GM23338 (cell line): ENCODE results near the gene KRTAP4-2. TPM values are rescaled to one million over a fixed set of nuclear protein-coding genes. Genes with fewer than 3 reads are reported as not detected.

Experiments used
- ATAC-seq: fragments of 200-7000 bp; cut with Tn5 transposase; 3 replicates; pipeline ENCODE4 v1.9.1; 2020
- DNase-seq: peaks from one replicate; pipeline ENCODE4 v3.0.0-alpha.2; 2015; ENCODE audit warnings: low spot score
- H2AFZ ChIP-seq: fragments of 200-600 bp; sonication (generic); 2 replicates; pipeline ENCODE4 v1.8.0; 2016; ENCODE audit warnings: antibody characterized with exemption, mild to moderate bottlenecking, moderate library complexity
- H3F3A ChIP-seq: fragments of 200-600 bp; sonication (generic); replicated peaks from 2 replicates; pipeline ENCODE4 v1.8.0; 2017; ENCODE audit warnings: antibody characterized with exemption, mixed run types, low read depth
- H3K27ac ChIP-seq: fragments of 200-600 bp; sonication (generic); 2 replicates; pipeline ENCODE4 v1.6.1; 2016; ENCODE audit warnings: low read depth
- H3K27me3 ChIP-seq: fragments of 200-600 bp; sonication (generic); 2 replicates; pipeline ENCODE4 v1.8.0; 2016; ENCODE audit warnings: mild to moderate bottlenecking, mixed run types, moderate library complexity; ENCODE audit not compliant: insufficient read depth
- H3K36me3 ChIP-seq: fragments of 200-600 bp; sonication (generic); 2 replicates; pipeline ENCODE4 v1.8.0; 2016; ENCODE audit warnings: mild to moderate bottlenecking; ENCODE audit not compliant: insufficient read depth
- H3K4me1 ChIP-seq: fragments of 200-600 bp; sonication (generic); 2 replicates; pipeline ENCODE4 v1.8.0; 2016; ENCODE audit warnings: mild to moderate bottlenecking, moderate library complexity; ENCODE audit not compliant: insufficient read depth
- H3K4me2 ChIP-seq: fragments of 200-600 bp; sonication (generic); 2 replicates; pipeline ENCODE4 v1.7.1; 2017; ENCODE audit warnings: mixed run types
- H3K4me3 ChIP-seq: fragments of 200-600 bp; sonication (generic); 2 replicates; pipeline ENCODE4 v1.6.1; 2016; ENCODE audit warnings: mixed run types
- H3K79me2 ChIP-seq: fragments of 200-600 bp; sonication (generic); replicated peaks from 2 replicates; pipeline ENCODE4 v1.8.0; 2017; ENCODE audit warnings: mild to moderate bottlenecking; ENCODE audit not compliant: insufficient read depth
- H3K9me2 ChIP-seq: fragments of 200-600 bp; sonication (generic); 2 replicates; pipeline ENCODE4 v1.8.0; 2017; ENCODE audit not compliant: insufficient read depth
- H4K20me1 ChIP-seq: fragments of 200-600 bp; sonication (generic); replicated peaks from 2 replicates; pipeline ENCODE4 v1.8.0; 2017; ENCODE audit warnings: mild to moderate bottlenecking; ENCODE audit not compliant: insufficient read depth
- H3K27ac Mint-ChIP-seq: 2 replicates; pipeline ENCODE4 v1.8.0; 2020; ENCODE audit warnings: inconsistent platforms, mild to moderate bottlenecking, moderate library complexity, mixed read lengths
- H3K27me3 Mint-ChIP-seq: 3 replicates; pipeline ENCODE4 v1.8.0; 2022; ENCODE audit warnings: low read depth, mild to moderate bottlenecking, moderate library complexity, mixed read lengths, inconsistent platforms; ENCODE audit not compliant: insufficient read depth, poor library complexity
- H3K36me3 Mint-ChIP-seq: 3 replicates; pipeline ENCODE4 v1.8.0; 2021; ENCODE audit warnings: low read depth, mild to moderate bottlenecking, inconsistent platforms, moderate library complexity, mixed read lengths
- H3K4me1 Mint-ChIP-seq: 3 replicates; pipeline ENCODE4 v1.8.0; 2020; ENCODE audit warnings: mild to moderate bottlenecking, inconsistent platforms, mixed read lengths
- H3K4me3 Mint-ChIP-seq: 3 replicates; pipeline ENCODE4 v1.8.0; 2021; ENCODE audit warnings: moderate library complexity, mild to moderate bottlenecking, inconsistent platforms, mixed read lengths
- H3K9me3 Mint-ChIP-seq: 3 replicates; pipeline ENCODE4 v1.8.0; 2020; ENCODE audit warnings: moderate library complexity, mild to moderate bottlenecking, inconsistent platforms, mixed read lengths
- CREB1 ChIP-seq: fragments of 250-450 bp; sonication (Bioruptor Pico); IDR thresholded peaks from 2 replicates; pipeline ENCODE4 v1.5.0; 2020; ENCODE audit warnings: low read depth, mild to moderate bottlenecking, moderate library complexity
- JUNB ChIP-seq: IDR thresholded peaks from one replicate; pipeline ENCODE4 v1.6.1; 2016; ENCODE audit warnings: antibody characterized with exemption; ENCODE audit not compliant: unreplicated experiment
- NANOG ChIP-seq: IDR thresholded peaks from 2 replicates; pipeline ENCODE4 v1.6.1; 2016; ENCODE audit warnings: antibody characterized with exemption, borderline replicate concordance
- STAT1 ChIP-seq: IDR thresholded peaks from one replicate; pipeline ENCODE4 v1.6.1; 2016; ENCODE audit warnings: antibody characterized with exemption; ENCODE audit not compliant: unreplicated experiment
- ZNF114 ChIP-seq: fragments of 250-450 bp; sonication (Bioruptor Pico); IDR thresholded peaks from 2 replicates; pipeline ENCODE4 v1.5.0; 2020; ENCODE audit warnings: mild to moderate bottlenecking, moderate library complexity
- ZNF331 ChIP-seq: fragments of 250-450 bp; sonication (Bioruptor Pico); IDR thresholded peaks from 2 replicates; pipeline ENCODE4 v1.5.0; 2020; ENCODE audit warnings: low read depth, mild to moderate bottlenecking, moderate library complexity
- polyA plus RNA-seq: library from polyadenylated mRNA; unstranded; fragments of >200 nt; fragmentation: Nextera tagmentation; extraction: Ambion mirVana; gene quantifications from 2 replicates; pipeline ENCODE4 v1.2.1, GENCODE V29; 2016
- total RNA-seq: library from RNA; depleted of rRNA; stranded (reverse); fragments of >200 nt; shearing (Covaris generic); gene quantifications from 2 replicates; pipeline ENCODE4 v1.2.3, GENCODE V29; 2014
- TF ChIP-seq, protein P1 (sequence below): IDR thresholded peaks from 2 replicates; pipeline ENCODE4 v1.6.1; 2016; ENCODE audit warnings: antibody characterized with exemption
- TF ChIP-seq, protein P2 (sequence below), 2 experiments: fragments of 200-600 bp in 1 of 2; sonication (generic) in 1 of 2; conservative IDR thresholded peaks; 2 replicates each; pipeline versions ENCODE4 v1.5.1 to v1.6.1; 2016 to 2017; ENCODE audit warnings: antibody characterized with exemption in 2 of 2, low read depth in 2 of 2, mild to moderate bottlenecking in 2 of 2, moderate library complexity in 1 of 2

KRTAP4-2 gene
- total and polyA plus RNA-seq, 2 experiments from 2014 or later, result not detected

DNA sequence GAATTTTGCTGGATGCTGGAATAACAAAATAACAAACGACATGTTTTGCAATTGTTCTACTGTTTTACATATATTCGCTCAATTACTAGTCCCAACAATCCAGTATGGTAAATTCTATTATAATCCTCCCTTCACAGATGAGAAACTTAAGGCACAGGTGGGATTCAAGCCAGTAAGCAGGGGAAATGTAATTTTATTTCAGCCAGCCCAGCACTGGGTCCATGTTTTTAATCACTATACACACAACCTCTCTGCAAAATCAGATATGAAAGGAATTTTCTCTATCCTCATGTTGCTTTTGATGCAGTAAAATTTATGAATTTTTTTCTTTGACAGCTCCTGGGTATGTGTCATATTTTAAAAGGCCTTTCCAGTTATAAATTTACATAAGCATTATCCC, 32.8 kb downstream of the KRTAP4-2 start (continued):
- no peak for TF ChIP-seq JUNB
- TF ChIP-seq ZNF114 (CRISPR knock-in tag), result no peak
- TF ChIP-seq, protein P1, sequence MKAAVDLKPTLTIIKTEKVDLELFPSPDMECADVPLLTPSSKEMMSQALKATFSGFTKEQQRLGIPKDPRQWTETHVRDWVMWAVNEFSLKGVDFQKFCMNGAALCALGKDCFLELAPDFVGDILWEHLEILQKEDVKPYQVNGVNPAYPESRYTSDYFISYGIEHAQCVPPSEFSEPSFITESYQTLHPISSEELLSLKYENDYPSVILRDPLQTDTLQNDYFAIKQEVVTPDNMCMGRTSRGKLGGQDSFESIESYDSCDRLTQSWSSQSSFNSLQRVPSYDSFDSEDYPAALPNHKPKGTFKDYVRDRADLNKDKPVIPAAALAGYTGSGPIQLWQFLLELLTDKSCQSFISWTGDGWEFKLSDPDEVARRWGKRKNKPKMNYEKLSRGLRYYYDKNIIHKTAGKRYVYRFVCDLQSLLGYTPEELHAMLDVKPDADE, result no peak
- TF ChIP-seq, protein P2, sequence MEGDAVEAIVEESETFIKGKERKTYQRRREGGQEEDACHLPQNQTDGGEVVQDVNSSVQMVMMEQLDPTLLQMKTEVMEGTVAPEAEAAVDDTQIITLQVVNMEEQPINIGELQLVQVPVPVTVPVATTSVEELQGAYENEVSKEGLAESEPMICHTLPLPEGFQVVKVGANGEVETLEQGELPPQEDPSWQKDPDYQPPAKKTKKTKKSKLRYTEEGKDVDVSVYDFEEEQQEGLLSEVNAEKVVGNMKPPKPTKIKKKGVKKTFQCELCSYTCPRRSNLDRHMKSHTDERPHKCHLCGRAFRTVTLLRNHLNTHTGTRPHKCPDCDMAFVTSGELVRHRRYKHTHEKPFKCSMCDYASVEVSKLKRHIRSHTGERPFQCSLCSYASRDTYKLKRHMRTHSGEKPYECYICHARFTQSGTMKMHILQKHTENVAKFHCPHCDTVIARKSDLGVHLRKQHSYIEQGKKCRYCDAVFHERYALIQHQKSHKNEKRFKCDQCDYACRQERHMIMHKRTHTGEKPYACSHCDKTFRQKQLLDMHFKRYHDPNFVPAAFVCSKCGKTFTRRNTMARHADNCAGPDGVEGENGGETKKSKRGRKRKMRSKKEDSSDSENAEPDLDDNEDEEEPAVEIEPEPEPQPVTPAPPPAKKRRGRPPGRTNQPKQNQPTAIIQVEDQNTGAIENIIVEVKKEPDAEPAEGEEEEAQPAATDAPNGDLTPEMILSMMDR (conservative IDR thresholded peaks at IDR 0.05; ENCODE audit: low read depth in 2 of 2), result no peak

DNA sequence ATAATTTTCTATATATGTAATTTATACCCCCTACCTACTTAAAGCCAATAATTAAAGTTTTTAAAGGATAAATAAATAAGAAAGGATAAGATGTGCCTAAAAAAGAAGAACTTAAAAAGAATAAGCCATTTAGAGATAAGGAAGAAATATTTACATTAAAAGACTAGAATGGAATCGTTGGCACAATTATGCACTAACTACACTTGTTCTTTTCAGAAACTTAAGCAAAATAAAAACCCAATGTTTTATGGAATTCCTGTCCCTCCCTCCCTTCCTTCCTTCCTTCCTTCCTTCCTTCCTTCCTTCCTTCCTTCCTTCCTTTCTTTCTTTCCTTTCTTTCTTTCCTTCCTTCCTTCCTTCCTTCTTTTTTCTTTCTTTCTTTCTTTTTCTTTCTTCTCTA, 33.2 kb downstream of the KRTAP4-2 start:
- Mint-ChIP-seq H3K4me1 (peaks cover 3% of the 10 kb centered on the region; the same call in 2 of the 3 replicates), H3K4me3 (no peak overlapping the region), H3K27me3 (peaks cover 5% of the 10 kb centered on the region), H3K9me3 (peaks cover 34% of the 10 kb centered on the region), H3K36me3 (peaks cover 22% of the 10 kb centered on the region), H3K27ac (no peak overlapping the region)
- Histone ChIP-seq H4K20me1 (no peaks in the 10 kb centered on the region), H3K9me2 (0 out of 2 replicates have a peak, but pooled peaks cover 3% of the 10 kb centered on the region), H3K36me3 (no peaks in the 10 kb centered on the region; the same call in 1 of the 2 replicates), H2AFZ (no peak overlapping the region), H3K27ac (no peak overlapping the region), H3F3A (no peaks in the 10 kb centered on the region), H3K79me2 (no peaks in the 10 kb centered on the region), H3K4me1 (0 out of 2 replicates have a peak, but pooled peaks cover 3% of the 10 kb centered on the region), H3K4me2 (no peak overlapping the region), H3K27me3 (no peaks in the 10 kb centered on the region), H3K4me3 (no peak overlapping the region)
- DNase-seq (no peak), ATAC-seq (no peak)
- no peak for TF ChIP-seq ZNF331
- no peak for TF ChIP-seq CREB1 (CRISPR knock-in tag)
- TF ChIP-seq JUNB, result no peak
- no peak for TF ChIP-seq NANOG
- no peak for TF ChIP-seq STAT1

DNA sequence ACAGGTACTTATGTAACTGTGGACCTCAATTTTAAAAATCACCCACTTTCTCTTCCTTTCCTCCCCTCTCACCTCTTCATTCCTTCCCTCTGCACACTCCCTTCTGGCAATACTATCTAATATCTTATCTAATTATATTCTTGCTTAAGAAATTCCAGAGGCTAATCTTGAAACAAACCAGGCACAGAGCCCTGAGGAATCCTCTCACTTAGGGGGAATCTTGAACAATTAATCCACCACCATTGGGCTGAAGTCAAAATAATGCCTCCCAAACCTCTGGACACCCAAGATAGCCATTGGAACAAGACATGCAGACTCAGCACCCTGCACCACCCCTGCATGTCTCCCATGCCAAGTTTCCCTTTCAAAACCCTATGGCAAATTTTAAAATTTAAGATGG, 36.7 kb downstream of the KRTAP4-2 start:
- TF ChIP-seq STAT1, result no peak
- Histone ChIP-seq H3K27ac (no peak overlapping the region), H3F3A (no peaks in the 10 kb centered on the region), H3K9me2 (0 out of 2 replicates have a peak, but pooled peaks cover 3% of the 10 kb centered on the region), H3K4me1 (no peaks in the 10 kb centered on the region), H3K4me3 (no peak overlapping the region), H2AFZ (no peak overlapping the region), H4K20me1 (no peaks in the 10 kb centered on the region), H3K4me2 (no peak overlapping the region), H3K27me3 (no peaks in the 10 kb centered on the region), H3K79me2 (no peaks in the 10 kb centered on the region), H3K36me3 (no peaks in the 10 kb centered on the region; the same call in 1 of the 2 replicates)
- peaks cover 42% of the 10 kb centered on the region for H3K9me3 Mint-ChIP-seq
- no peak overlapping the region for H3K4me3 Mint-ChIP-seq
- DNase-seq (no peak), ATAC-seq (no peak)
- no peaks in the 10 kb centered on the region for H3K4me1 Mint-ChIP-seq
- no peaks in the 10 kb centered on the region for H3K27me3 Mint-ChIP-seq
- H3K36me3 Mint-ChIP-seq, result peaks cover 28% of the 10 kb centered on the region
- no peak overlapping the region for H3K27ac Mint-ChIP-seq
